ENCODE measurements around the gene ZDHHC11.

DNA sequence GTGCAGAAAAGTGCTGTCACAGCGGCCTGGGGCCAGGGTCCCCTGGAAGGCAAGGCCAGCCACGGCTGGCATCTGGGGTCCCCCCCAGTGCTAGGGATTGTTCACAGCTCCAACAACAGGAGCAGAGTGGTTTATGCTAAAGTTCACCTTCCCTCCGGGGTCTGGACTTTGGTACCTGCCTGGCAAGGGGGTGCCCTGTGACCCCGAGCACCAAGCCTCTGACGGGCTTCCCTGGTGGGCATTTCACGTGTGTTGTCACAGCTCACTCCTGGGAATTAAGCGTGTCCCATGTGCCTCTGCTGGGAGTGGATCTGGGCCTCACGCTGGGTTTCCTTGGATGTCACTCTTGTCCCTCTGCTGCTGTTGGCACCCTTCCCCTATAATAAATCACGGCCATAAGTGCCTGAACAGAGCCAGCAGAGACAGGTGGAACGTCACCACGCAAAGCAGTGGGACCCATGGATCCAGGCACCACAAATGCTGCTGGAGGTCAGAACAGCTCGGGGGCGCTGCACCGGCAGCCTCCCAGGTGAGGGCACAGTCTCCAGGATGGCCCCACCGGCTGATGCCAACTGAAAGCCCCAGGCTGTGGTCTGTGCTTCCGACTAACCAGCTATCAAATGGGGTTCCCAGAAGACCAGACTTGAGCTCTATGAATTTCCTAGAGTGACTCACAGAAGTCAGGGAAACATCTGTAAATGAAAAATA lies 17.8 kb upstream of the ZDHHC11 start:
- no peak for TF ChIP-seq CTCF (conservative IDR thresholded peaks at IDR 0.05)
- TF ChIP-seq ZFX (IDR thresholded peaks at IDR 0.05), result no peak

Data from C4-2B (cell line).